HEK293 (cell line): ENCODE results near the gene MRPL51.

Source experiments
- GLIS2 ChIP-seq: fragments of 450-650 bp; formaldehyde crosslinking; IDR thresholded peaks from 2 replicates; pipeline ENCODE4 v1.5.1; 2016; ENCODE audit warnings: missing biosample characterization, missing genetic modification characterization
- IKZF3 ChIP-seq: fragments of 450-650 bp; IDR thresholded peaks from 2 replicates; pipeline ENCODE4 v1.5.0; 2018; ENCODE audit warnings: missing biosample characterization, mild to moderate bottlenecking, missing genetic modification characterization, moderate library complexity
- KLF17 ChIP-seq: fragments of 450-650 bp; formaldehyde crosslinking; IDR thresholded peaks from 2 replicates; pipeline ENCODE4 v1.5.1; 2016; ENCODE audit warnings: missing biosample characterization, missing genetic modification characterization
- KLF7 ChIP-seq: fragments of 450-650 bp; formaldehyde crosslinking; IDR thresholded peaks from 2 replicates; pipeline ENCODE4 v1.5.1; 2016; ENCODE audit warnings: missing biosample characterization, missing genetic modification characterization, borderline replicate concordance
- OSR2 ChIP-seq: fragments of 450-650 bp; formaldehyde crosslinking; IDR thresholded peaks from 2 replicates; pipeline ENCODE4 v1.5.1; 2016; ENCODE audit warnings: missing biosample characterization, missing genetic modification characterization
- PRDM10 ChIP-seq: fragments of 450-650 bp; formaldehyde crosslinking; IDR thresholded peaks from 2 replicates; pipeline ENCODE4 v1.5.1; 2016; ENCODE audit warnings: missing biosample characterization, missing genetic modification characterization
- SCRT1 ChIP-seq: fragments of 450-650 bp; formaldehyde crosslinking; IDR thresholded peaks from 2 replicates; pipeline ENCODE4 v1.5.1; 2016; ENCODE audit warnings: missing biosample characterization, missing genetic modification characterization, borderline replicate concordance
- SETDB1 ChIP-seq: IDR thresholded peaks from one replicate; pipeline ENCODE4 v1.6.1; 2017; ENCODE audit warnings: mild to moderate bottlenecking, low read length, moderate library complexity, mixed read lengths; ENCODE audit not compliant: insufficient read length
- SP2 ChIP-seq: fragments of 450-650 bp; formaldehyde crosslinking; IDR thresholded peaks from 2 replicates; pipeline ENCODE4 v1.5.1; 2016; ENCODE audit warnings: missing biosample characterization, missing genetic modification characterization
- SP3 ChIP-seq: fragments of 450-650 bp; formaldehyde crosslinking; IDR thresholded peaks from 2 replicates; pipeline ENCODE4 v1.5.1; 2016; ENCODE audit warnings: missing biosample characterization, missing genetic modification characterization
- SP7 ChIP-seq: fragments of 450-650 bp; formaldehyde crosslinking; IDR thresholded peaks from 2 replicates; pipeline ENCODE4 v1.5.1; 2016; ENCODE audit warnings: missing biosample characterization, missing genetic modification characterization
- YY2 ChIP-seq: fragments of 450-650 bp; formaldehyde crosslinking; IDR thresholded peaks from 2 replicates; pipeline ENCODE4 v1.5.1; 2016; ENCODE audit warnings: missing biosample characterization, missing genetic modification characterization
- ZBTB10 ChIP-seq: fragments of 450-650 bp; formaldehyde crosslinking; IDR thresholded peaks from 2 replicates; pipeline ENCODE4 v1.5.1; 2016; ENCODE audit warnings: missing biosample characterization, missing genetic modification characterization
- ZBTB26 ChIP-seq: fragments of 450-650 bp; formaldehyde crosslinking; optimal IDR thresholded peaks from 2 replicates; pipeline ENCODE3; 2016; ENCODE audit warnings: missing biosample characterization, mild to moderate bottlenecking, missing genetic modification characterization
- ZNF10 ChIP-seq: fragments of 450-650 bp; formaldehyde crosslinking; IDR thresholded peaks from 2 replicates; pipeline ENCODE4 v1.5.1; 2017; ENCODE audit warnings: missing biosample characterization, missing genetic modification characterization
- ZNF133 ChIP-seq: fragments of 450-650 bp; formaldehyde crosslinking; IDR thresholded peaks from 2 replicates; pipeline ENCODE4 v1.5.1; 2016; ENCODE audit warnings: missing biosample characterization, missing genetic modification characterization
- ZNF157 ChIP-seq: fragments of 450-650 bp; formaldehyde crosslinking; IDR thresholded peaks from 2 replicates; pipeline ENCODE4 v1.5.1; 2016; ENCODE audit warnings: missing biosample characterization, missing genetic modification characterization
- ZNF2 ChIP-seq: fragments of 450-650 bp; formaldehyde crosslinking; IDR thresholded peaks from 2 replicates; pipeline ENCODE4 v1.5.1; 2016; ENCODE audit warnings: missing biosample characterization, missing genetic modification characterization
- ZNF221 ChIP-seq: fragments of 450-650 bp; formaldehyde crosslinking; IDR thresholded peaks from 2 replicates; pipeline ENCODE4 v1.5.1; 2017; ENCODE audit warnings: missing biosample characterization, missing genetic modification characterization, borderline replicate concordance
- ZNF398 ChIP-seq: fragments of 450-650 bp; formaldehyde crosslinking; IDR thresholded peaks from 2 replicates; pipeline ENCODE4 v1.5.1; 2017; ENCODE audit warnings: missing biosample characterization, missing genetic modification characterization
- ZNF433 ChIP-seq: fragments of 450-650 bp; formaldehyde crosslinking; IDR thresholded peaks from 2 replicates; pipeline ENCODE4 v1.5.1; 2016; ENCODE audit warnings: missing biosample characterization, missing genetic modification characterization, low read depth
- ZNF501 ChIP-seq: fragments of 450-650 bp; formaldehyde crosslinking; IDR thresholded peaks from 2 replicates; pipeline ENCODE4 v1.5.1; 2016; ENCODE audit warnings: missing biosample characterization, missing genetic modification characterization
- ZNF529 ChIP-seq: fragments of 450-650 bp; formaldehyde crosslinking; IDR thresholded peaks from 2 replicates; pipeline ENCODE4 v1.5.1; 2017; ENCODE audit warnings: missing genetic modification characterization, missing biosample characterization; ENCODE audit not compliant: insufficient replicate concordance
- ZNF596 ChIP-seq: fragments of 450-650 bp; IDR thresholded peaks from 2 replicates; pipeline ENCODE4 v1.5.0; 2018; ENCODE audit warnings: missing biosample characterization, mild to moderate bottlenecking, missing genetic modification characterization, moderate library complexity
- ZNF600 ChIP-seq: fragments of 450-650 bp; formaldehyde crosslinking; IDR thresholded peaks from 2 replicates; pipeline ENCODE4 v1.5.1; 2016; ENCODE audit warnings: missing biosample characterization, missing genetic modification characterization
- ZNF623 ChIP-seq: fragments of 450-650 bp; formaldehyde crosslinking; IDR thresholded peaks from 2 replicates; pipeline ENCODE4 v1.5.1; 2016; ENCODE audit warnings: missing biosample characterization, missing genetic modification characterization
- ZNF677 ChIP-seq: fragments of 450-650 bp; IDR thresholded peaks from 2 replicates; pipeline ENCODE4 v1.5.0; 2018; ENCODE audit warnings: missing biosample characterization, mild to moderate bottlenecking, missing genetic modification characterization, moderate library complexity
- ZNF747 ChIP-seq: fragments of 450-650 bp; formaldehyde crosslinking; IDR thresholded peaks from 2 replicates; pipeline ENCODE4 v1.5.1; 2016; ENCODE audit warnings: missing biosample characterization, missing genetic modification characterization
- ZSCAN23 ChIP-seq: fragments of 450-650 bp; formaldehyde crosslinking; IDR thresholded peaks from 2 replicates; pipeline ENCODE4 v1.5.1; 2016; ENCODE audit warnings: missing biosample characterization, missing genetic modification characterization

MRPL51 gene

GRCh38 chr12:6534945-6535696, 42.1 kb upstream of the MRPL51 start (continued):
- peak; percentile 28; the same call in 1 of the 2 replicates for TF ChIP-seq KLF17 (tag by site-specific recombination)
- TF ChIP-seq ZNF398 (tag by site-specific recombination), result peak; percentile 17; the same call in 1 of the 2 replicates
- TF ChIP-seq SP3 (tag by site-specific recombination), result 0 out of 2 replicates have a peak, but pooled peaks have one; percentile 11
- TF ChIP-seq PRDM10 (tag by site-specific recombination), result peak; percentile 89
- TF ChIP-seq ZSCAN23 (tag by site-specific recombination), result 0 out of 2 replicates have a peak, but pooled peaks have one; percentile 36
- no peak for TF ChIP-seq SETDB1
- TF ChIP-seq ZNF157 (tag by site-specific recombination), result no peak
- peak; percentile 54; the same call in 1 of the 2 replicates for TF ChIP-seq SP7 (tag by site-specific recombination)
- peak; percentile 43; the same call in 1 of the 2 replicates for TF ChIP-seq ZNF10
- peak; percentile 6; the same call in 1 of the 2 replicates for TF ChIP-seq ZNF623
- no peak for TF ChIP-seq ZNF747 (tag by site-specific recombination)
- TF ChIP-seq ZNF677 (tag by site-specific recombination), result no peak
- peak; percentile 50; the same call in 1 of the 2 replicates for TF ChIP-seq ZNF501 (tag by site-specific recombination)
- peak; percentile 54 for TF ChIP-seq ZNF600 (tag by site-specific recombination)
- peak; percentile 50; the same call in 1 of the 2 replicates for TF ChIP-seq OSR2 (tag by site-specific recombination)
- peak; percentile 63 for TF ChIP-seq YY2
- peak; percentile 91 for TF ChIP-seq IKZF3
- peak; percentile 83 for TF ChIP-seq GLIS2 (tag by site-specific recombination)
- peak; percentile 56 for TF ChIP-seq SP2 (tag by site-specific recombination)
- TF ChIP-seq ZNF221 (tag by site-specific recombination), result no peak
- no peak for TF ChIP-seq SCRT1 (tag by site-specific recombination)
- no peak for TF ChIP-seq ZNF529 (tag by site-specific recombination)
- TF ChIP-seq ZBTB26, result peak; percentile 63
- peak; percentile 92 for TF ChIP-seq ZBTB10 (tag by site-specific recombination)
- TF ChIP-seq ZNF433, result 0 out of 2 replicates have a peak, but pooled peaks have one; percentile 0
- 0 out of 2 replicates have a peak, but pooled peaks have one; percentile 56 for TF ChIP-seq KLF7 (tag by site-specific recombination)
- no peak for TF ChIP-seq ZNF133 (tag by site-specific recombination)
- 0 out of 2 replicates have a peak, but pooled peaks have one; percentile 31 for TF ChIP-seq ZNF596 (tag by site-specific recombination)
- TF ChIP-seq ZNF2 (tag by site-specific recombination), result no peak; the same call in 1 of the 2 replicates
